ENCODE data around the gene CCNE1.
"Not testable (repeated sequence)": the region's sequence is repeated elsewhere in the genome, so short reads cannot be mapped to it uniquely, and the experiment has no call there.

Gene CCNE1

DNA sequence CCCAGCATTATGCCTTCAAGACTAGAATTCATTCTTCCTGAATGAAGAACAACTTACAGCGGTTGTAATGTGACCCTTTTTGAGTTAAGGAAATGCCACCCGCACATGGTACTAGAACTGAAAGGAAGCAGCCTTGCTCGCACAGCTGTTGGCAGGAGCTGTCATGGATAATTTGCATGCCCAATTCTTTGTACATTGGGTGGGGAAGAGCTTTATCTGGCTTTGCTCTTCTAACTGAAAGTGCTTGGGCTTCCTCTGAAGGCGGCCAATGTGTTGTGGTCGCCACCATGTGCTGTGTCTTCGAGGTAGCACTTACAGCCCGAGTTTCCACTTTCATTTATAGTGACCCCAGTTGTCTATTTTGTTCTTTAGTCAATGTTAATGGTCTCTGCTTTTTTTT lies 3.4 kb downstream of the CCNE1 start:
- DNase-seq (ENCODE audit: low read depth in 2 of 2): no peak

DNA sequence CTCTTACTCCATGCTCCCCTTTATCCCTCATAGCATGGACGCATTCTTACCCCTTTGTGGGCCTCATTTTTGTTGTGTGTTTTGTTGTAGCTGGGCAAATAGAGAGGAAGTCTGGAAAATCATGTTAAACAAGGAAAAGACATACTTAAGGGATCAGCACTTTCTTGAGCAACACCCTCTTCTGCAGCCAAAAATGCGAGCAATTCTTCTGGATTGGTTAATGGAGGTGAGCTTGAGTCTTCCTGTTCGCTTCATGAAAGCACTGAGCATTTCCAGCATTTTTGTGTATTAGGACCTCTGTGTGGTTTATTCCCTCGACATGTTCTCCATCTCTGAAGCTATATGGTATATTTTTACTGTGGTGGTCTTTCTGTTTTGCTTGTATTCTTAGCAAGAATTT lies 5.5 kb downstream of the CCNE1 start:
- DNase-seq (ENCODE audit: low read depth in 2 of 2): no peak

DNA sequence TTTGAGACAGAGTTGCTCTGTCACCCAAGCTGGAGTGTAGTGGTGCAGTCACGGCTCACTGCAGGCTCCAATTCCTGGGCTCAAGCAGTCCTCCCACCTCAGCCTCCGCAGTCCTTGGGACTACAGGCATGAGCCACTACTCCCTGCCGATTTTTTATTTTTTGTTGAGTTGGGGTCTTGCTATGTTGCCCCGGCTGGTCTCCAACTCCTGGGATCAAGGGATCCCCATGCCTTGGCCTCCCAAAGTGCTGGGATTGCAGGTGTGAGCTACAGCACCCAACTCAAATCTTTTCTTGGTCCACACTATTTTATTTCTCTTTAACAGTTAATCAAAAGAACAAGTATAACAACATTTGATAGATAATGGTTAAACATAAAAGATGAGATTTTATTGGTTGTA lies 7.5 kb downstream of the CCNE1 start:
- no peak for DNase-seq (ENCODE audit: low read depth in 2 of 2)

DNA sequence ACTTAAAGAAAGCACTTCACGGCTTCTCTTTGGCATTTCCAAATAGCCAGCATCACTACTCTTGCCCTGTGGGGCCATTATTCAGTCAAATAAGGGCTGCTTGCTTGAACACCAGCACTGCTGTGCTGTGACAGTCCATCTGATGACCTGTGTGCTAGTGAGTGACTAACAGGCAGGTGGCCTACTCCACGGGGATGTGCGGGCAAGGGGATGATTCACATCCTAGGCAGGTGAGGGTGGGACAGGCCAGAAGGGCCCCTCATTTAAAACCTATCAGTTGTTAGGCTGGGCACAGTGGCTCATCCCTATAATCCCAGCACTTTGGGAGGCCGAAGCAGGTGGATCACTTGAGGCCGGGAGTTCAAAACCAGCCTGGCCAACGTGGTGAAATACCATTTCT lies 8.2 kb downstream of the CCNE1 start:
- no peak for DNase-seq (ENCODE audit: low read depth in 2 of 2)

DNA sequence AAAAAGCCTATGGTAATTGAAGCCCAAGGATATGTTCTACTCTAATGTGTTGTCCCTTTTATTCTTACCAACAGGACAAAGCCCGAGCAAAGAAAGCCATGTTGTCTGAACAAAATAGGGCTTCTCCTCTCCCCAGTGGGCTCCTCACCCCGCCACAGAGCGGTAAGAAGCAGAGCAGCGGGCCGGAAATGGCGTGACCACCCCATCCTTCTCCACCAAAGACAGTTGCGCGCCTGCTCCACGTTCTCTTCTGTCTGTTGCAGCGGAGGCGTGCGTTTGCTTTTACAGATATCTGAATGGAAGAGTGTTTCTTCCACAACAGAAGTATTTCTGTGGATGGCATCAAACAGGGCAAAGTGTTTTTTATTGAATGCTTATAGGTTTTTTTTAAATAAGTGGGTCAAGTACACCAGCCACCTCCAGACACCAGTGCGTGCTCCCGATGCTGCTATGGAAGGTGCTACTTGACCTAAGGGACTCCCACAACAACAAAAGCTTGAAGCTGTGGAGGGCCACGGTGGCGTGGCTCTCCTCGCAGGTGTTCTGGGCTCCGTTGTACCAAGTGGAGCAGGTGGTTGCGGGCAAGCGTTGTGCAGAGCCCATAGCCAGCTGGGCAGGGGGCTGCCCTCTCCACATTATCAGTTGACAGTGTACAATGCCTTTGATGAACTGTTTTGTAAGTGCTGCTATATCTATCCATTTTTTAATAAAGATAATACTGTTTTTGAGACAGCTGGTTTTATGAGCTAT lies 12.0 kb downstream of the CCNE1 start:
- no peak for DNase-seq (ENCODE audit: low read depth in 2 of 2)

DNA sequence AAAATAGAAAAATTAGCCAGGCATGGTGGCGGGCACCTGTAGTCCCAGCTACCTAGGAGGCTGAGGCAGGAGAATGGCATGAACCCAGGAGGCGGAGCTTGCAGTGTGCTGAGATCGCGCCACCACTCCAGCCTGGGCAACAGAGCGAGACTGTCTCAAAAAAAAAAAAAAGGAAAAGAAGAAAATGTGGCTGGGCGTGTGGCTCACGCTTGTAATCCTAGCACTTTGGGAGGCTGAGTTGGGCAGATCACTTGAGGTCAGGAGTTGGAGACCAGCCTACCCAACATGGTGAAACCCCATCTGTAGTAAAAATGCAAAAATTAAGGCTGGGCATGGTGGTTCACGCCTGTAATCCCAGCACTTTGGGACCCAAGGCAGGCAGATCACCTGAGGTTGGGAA lies 13.5 kb downstream of the CCNE1 start:
- not testable (repeated sequence) for DNase-seq (ENCODE audit: low read depth in 2 of 2)

DNA sequence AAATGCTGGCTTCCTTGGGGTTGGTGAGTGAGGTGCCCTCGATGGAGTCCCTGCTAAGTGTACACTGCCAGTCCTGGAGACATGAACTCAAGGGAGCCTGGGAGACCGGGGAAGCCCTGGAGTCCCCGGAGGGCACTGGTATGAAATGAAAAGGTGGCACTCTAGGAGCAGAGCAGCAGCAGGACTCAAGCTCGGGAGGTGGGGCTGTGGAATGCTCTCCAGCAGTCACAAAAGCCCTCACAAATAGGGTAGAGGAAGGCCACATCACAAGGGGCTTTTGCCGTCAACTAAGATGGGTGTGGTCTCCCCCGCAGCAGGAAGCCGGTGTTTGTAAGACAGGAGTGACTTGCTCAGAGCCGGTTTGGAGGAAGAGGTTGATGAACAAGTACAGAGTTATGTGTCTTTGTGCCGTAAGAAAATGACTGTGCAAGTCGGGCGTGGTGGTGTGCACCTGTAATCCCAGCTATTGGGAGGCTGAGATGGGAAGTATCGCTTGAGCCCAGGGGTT lies 19.3 kb downstream of the CCNE1 start:
- peak in 1 of 2 donors; percentile 36 for DNase-seq (ENCODE audit: low read depth in 2 of 2)

DNA sequence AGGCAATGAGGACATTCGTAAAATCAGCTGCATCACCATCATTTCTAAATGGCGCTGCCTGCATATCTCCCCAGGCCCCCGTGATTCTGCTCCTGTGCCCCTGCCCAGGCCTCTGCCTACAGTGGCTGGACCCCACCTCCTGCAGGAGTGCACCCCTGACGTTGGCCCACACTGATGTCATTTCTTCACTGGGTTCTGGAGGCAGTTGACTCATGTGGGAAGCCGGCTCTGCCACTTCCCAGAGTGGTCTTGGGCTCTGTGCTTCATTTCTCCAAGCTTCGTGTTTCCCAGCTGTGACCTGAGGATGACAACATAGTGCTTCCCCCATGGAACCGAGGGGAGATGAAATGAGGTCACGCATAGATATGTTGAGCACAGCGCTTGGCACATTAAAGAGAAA lies 19.9 kb downstream of the CCNE1 start:
- DNase-seq (ENCODE audit: low read depth in 2 of 2): no peak

DNA sequence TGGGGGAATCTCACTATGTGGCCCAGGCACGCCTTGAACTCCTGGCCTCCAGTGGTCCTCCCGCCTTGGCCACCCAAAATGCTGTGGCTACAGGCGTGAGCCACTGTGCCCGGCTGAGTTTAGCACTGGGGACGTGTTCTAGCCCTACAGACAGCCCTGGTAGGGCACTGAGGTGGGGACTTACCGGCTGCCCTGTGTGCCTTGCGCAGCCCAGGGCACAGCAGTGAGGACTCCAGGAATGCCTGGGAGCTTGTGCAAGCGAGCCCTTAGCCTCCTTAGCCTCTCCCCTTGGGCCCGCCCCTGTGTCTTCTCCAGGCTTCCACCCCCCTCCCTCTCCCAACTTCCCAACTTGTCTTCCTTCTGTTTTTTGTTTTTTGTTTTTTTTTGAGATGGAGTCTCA lies 21.0 kb downstream of the CCNE1 start:
- no peak for DNase-seq (ENCODE audit: low read depth in 2 of 2)

DNA sequence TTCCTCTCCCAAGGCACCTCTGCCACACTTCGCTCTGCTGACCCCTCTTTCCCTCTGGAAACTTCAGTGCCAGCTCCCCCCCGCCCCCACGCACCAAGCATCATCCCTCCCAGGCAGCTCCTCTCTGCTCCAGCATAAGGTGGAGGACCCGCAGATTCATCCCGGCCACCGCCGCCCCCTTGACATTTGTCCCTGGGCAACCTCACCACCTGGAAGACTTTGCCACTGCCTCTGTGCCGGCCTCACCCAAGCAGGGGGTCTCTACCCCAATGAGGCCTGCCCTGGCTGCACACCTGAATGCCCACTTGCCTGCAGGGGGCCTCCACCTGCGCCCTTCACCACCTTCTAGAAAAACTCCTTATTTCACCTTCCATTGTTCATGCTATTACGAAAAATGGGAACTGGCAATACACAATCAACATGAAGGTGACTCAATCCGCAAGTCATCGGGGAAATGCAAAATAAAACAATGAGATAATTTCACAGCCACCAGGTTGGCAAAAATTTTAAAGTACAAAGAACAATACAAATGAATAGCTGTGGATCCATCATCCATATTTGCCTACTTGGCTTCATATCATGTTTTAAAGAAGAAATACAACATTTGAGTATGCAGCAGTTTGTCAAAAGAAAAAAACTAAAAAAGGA lies 21.9 kb downstream of the CCNE1 start:
- DNase-seq (ENCODE audit: low read depth in 2 of 2): no peak

DNA sequence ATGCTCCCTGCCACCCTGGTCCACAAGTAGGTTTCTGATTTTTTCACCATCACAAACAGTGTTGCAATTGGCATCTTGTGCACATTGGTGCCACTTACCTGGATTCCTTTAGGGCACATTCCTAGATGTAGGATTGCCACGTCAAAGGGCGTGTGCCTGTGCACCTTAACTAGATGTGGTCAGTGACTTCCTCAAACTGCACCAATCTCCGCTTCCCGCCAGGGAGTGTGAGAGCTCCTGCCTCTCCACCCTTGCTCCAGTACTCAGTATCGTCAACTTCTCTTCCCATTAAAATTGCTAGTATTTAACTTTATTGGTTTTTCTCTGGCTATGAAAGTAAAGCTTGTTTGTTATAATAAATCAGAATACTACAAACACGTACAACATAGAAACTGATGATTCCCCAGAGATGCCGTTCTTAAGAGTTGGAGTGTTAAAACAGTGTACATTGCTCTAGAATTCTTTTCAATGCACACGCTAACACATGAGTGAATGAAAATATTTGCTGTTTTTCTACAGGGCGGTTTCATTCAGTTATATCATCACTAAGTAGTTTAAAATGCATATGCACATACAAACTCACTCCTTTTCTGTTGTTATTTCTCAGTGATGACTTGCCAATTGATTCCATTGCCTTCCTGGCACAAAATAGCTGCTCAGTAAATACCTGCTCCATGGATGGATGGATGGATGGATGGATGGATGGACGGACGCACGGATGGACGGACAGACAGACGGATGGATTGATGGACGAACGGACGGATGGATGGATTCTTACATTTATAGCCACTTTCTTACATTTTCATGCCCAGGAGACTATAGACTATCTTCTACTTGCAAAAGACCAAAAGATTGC lies 23.4 kb downstream of the CCNE1 start:
- no peak for DNase-seq (ENCODE audit: low read depth in 2 of 2)

DNA sequence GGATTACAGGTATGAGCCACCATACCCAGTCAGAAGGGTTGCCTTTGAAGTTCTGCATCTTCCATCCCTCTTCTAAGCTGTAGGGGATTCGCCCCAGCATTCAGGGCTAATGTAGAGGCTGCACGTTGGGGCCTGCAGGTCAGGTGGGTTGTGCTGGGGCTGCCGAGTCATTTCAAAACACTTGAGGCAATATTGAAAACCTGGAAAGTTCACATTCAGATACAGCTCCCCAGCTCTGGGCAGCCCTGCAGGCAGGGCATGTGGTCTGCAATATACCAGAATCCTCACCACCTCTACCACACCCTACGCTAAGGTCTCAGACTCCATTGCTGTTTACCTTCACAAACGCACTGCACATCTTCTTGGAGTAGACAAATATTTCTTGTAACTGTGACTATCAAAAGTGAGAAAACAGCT lies 24.6 kb downstream of the CCNE1 start:
- no peak for DNase-seq (ENCODE audit: low read depth in 2 of 2)

DNA sequence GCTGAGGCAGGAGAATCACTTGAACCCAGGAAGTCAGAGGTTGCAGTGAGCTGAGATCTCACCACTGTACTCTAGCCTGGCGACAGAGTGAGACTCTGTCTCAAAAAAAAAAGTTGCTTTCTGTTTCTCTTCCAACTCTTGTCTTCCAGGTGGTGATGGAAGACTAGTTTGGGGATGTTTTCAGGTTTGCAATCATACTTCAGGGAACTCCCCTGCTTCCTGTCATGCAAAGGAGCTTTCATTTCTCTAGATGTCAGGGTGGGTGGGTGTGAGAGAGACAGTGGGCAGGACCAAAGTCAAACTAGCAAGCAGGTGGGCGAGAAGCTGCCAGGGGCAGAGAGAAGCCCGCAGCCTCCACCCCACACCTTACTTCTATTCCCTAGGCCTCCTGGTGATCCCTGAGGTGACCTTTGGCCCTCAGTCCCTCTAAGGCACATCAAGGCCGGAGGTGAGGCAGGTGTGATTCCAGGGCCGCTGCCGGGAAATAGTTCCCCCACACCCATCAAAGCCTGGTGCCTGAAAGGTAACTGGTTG lies 25.7 kb downstream of the CCNE1 start:
- DNase-seq (ENCODE audit: low read depth in 2 of 2): peak in 1 of 2 donors; percentile 34

DNA sequence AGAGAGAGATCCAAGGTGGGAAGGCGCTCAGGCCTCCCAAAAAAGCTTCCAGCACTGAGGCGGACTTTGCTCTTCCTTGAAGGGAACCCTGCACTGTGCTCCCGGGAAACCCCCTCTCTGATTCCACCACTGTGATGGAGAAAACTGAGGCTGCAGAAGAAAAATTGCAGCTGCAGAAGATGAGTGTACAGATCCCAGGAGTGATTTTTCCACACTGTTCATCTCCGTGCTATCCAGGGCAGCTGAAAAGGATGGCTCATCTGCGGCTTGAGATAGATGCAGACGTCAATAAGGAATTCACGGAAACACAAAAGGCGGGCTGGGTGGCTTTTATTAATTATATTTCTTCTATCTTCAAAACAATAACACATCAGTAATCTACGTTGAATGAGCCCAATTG lies 26.2 kb downstream of the CCNE1 start:
- no peak for DNase-seq (ENCODE audit: low read depth in 2 of 2)

DNA sequence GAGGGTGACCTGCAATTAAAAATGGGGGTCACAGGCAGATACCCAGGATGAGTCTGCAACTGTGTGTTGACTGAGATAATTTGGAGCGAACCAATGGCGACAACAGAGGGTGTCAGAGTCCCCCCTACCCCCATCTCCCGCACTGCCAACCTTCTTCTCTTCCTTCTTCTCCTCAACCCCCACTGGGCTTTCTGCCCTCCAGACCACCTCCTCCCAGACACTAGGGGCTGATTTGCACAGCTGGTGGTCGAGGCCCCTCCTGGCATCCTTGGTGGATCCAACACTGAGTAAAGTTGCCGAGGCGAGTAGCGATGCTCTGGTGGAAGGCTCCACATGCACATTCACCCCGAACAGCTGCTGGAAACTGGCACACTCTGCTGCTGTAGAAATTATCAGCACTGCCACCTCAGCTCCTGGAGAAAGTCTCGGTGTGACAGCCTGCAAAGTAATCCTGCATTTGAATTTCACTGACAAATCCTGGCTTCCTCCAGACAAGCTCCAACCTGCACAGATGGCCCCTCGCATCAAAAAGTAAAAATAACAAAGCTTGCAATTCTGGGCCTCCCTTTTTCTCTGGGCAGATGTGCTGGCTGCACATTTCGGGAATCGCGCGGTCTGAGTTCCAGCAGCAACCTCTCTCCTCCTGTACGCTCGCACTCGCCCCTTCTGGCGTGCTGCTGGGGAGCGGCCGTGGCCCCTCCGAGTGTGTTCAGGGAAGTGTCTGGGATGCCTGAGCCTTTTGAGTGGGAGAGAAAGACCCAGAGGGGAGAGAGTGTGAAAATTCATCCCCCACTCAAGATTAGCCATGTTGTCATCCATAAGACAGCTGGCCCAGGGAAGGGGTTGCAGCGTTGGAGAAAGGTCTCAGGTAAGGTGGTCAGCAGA lies 28.5 kb downstream of the CCNE1 start:
- no peak for DNase-seq (ENCODE audit: low read depth in 2 of 2)

DNA sequence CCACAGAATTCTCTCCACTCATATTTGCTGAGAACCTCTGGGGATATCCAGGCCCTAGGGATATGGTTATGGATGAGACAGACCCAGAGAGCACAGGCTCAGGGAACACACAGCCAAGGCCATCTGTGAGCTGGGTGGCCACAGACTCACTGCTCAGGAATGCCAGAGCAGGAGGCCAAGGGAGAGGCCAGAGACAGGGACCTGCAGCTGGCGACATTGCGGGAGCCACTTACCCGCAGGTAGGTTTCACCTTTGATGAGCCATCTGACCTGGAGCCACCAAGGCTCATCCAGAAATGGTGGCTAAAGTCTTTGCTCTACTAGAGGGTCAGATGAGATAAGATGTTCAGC lies 29.4 kb downstream of the CCNE1 start:
- DNase-seq (ENCODE audit: low read depth in 2 of 2): no peak

DNA sequence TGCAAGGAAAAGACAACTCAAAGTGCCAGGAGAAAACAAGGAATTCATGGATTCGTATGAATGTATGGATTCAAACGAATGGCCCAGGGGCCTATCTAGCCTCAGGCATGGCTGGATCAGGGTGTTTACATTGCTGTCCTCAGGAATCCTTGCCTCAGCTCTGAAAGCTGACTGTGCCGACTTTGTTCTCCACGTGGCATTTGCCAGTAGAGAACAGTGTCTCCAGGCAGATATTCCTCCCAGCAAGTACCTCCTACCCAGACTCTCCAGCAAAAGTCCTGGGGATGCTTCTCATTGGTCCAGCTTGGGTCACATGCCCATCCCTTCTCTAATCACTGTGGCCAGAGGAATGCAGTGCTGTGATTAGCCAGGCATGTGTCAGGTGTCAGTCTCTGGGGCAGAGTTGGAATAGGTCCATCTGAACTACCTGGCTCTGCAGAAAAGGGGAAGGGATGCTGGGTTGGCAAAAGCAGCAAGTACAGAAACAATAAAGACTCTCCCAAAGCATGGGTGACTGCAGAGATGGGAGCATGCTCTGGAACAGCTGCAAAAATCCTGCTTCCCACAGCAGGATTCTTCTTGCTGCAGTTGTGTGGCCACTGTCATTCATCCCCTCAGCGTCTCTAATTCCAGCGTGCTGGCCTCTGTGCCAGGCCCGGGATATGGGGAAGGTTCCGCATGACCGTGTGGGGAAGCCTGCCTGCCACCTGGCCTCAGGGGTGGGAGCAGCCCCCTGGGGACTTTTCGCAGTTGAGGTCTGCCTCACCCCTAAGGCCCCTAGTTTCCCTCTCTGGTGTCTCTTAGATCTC lies 30.0 kb downstream of the CCNE1 start:
- DNase-seq (ENCODE audit: low read depth in 2 of 2): no peak

DNA sequence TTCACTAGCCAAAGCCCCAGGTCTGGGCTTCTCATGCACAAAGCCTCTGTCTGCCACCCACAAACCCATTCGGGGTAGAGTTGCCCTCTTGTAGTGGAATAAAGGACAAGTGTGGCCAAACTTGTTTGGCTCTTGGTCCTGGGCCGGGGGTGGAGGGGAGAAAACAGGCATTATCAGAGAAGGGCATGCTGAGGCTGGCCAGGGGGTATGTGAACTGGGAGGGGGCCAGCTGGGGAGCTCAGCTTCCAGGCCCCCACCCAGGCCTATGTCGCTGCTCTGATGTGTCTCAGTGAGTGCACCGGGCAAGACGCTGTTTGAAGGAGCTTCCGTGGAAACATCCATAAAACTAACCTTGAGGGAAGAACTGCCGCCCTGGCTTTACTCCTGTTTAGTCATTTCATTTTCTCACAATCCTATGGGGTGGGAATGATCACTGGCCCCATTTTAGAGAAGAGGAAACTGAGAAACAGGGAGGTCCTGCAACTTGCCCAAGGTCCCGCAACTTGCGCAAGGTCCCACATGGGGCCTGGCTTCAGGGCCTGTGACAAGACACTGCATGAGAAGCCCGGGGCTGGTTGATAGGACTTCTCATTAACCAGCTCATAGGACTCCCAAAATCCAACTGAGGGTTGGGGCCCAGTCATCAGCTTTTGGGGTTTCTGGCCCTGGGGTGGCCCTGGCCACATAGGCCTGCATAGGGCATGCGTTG lies 30.8 kb downstream of the CCNE1 start:
- DNase-seq (ENCODE audit: low read depth in 2 of 2): no peak

DNA sequence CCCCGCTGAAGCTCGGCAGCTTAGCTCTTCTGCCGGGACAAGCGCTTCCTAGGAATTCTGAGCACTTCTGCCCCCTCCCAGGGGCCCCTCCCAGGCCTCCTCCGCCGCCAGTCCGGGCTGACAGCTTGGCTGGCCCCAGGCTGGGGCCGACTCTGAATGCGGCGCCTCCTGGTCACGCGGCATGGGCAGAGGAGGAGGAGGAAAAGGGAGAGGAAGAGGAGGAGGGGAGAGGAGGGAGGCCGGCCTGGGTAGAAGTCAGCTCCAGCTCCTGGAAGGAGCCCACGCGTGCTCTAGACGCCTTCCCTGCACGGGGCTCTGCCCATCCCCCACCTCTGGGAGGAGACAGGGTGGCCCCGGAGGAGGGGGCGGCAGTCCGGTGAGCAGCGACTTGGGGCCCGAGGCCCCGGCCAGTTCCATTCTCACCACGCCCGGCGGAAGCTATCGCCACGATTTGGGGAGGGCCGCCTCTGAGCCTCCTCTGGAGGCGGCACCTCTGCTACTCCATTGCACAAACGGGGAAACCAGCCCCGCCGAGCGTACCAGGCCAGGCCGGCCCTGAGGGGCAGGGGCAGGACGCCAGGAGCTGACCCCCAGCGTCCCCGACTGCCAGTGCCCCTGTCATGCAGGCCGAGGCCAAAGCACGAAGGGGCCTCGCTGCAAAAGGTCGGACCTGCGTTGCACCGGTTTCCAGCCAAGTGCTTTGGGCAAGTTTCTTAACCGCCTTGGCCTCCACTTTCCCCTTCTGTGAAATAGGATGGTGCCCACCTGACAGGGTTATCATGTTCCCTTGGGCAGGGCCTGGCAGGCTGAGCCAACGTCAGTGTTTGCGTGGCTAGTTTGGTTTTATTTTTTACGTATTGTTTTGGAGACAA lies 31.6 kb downstream of the CCNE1 start:
- no peak for DNase-seq (ENCODE audit: low read depth in 2 of 2)
